A673 (cell line): ENCODE data around the gene ADGRF4. TPM values are rescaled to one million over a fixed set of nuclear protein-coding genes. Genes with fewer than 3 reads are reported as not detected.

Experiments
- BruUV-seq: library from RNA; stranded (reverse); fragments of 400-500 nt; replicated peaks from 2 replicates; lab custom pipeline; 2021; lab: Mats Ljungman, UMichigan
- CTCF ChIA-PET: fragments of 300-600 bp; sonication (Branson Sonifier 250); formaldehyde crosslinking; loops from one replicate; lab custom pipeline; 2022; ENCODE audit warnings: antibody characterized with exemption; lab: Charles Lee
- POLR2A ChIA-PET: fragments of 300-600 bp; sonication (Branson Sonifier 250); formaldehyde crosslinking; loops from one replicate; lab custom pipeline; 2022; ENCODE audit warnings: antibody characterized with exemption; ENCODE audit not compliant: low non-redundant PET; lab: Charles Lee
- DNase-seq: peaks from one replicate; pipeline ENCODE4 v3.0.0-alpha.2; 2015; ENCODE audit warnings: low spot score
- H3K27ac ChIP-seq: fragments of 200-600 bp; sonication (generic); 2 replicates; pipeline ENCODE4 v1.5.1; 2016; ENCODE audit warnings: mixed run types, low read depth, mild to moderate bottlenecking, mixed read lengths, antibody characterized with exemption, low read length; ENCODE audit not compliant: poor library complexity, severe bottlenecking
- H3K27me3 ChIP-seq: fragments of 200-600 bp; sonication (generic); replicated peaks from 2 replicates; pipeline ENCODE4 v1.6.1; 2017; ENCODE audit warnings: mixed run types, low read depth, mild to moderate bottlenecking, mixed read lengths, antibody characterized with exemption, low read length; ENCODE audit not compliant: insufficient read depth, poor library complexity
- H3K36me3 ChIP-seq: fragments of 200-600 bp; sonication (generic); 2 replicates; pipeline ENCODE4 v1.6.1; 2016; ENCODE audit warnings: mixed run types, mild to moderate bottlenecking, mixed read lengths, antibody characterized with exemption, low read length; ENCODE audit not compliant: insufficient read depth, poor library complexity, severe bottlenecking
- H3K4me1 ChIP-seq: fragments of 200-600 bp; sonication (generic); 2 replicates; pipeline ENCODE4 v1.6.1; 2017; ENCODE audit warnings: mixed run types, mild to moderate bottlenecking, mixed read lengths, antibody characterized with exemption, low read length; ENCODE audit not compliant: insufficient read depth, poor library complexity, severe bottlenecking
- H3K4me3 ChIP-seq: fragments of 200-600 bp; sonication (generic); 2 replicates; pipeline ENCODE4 v1.5.1; 2016; ENCODE audit warnings: low read depth, mixed run types, mild to moderate bottlenecking, mixed read lengths, low read length; ENCODE audit not compliant: poor library complexity, severe bottlenecking
- H3K9me3 ChIP-seq: fragments of 200-600 bp; sonication (generic); 2 replicates; pipeline ENCODE4 v1.6.1; 2016; ENCODE audit warnings: mixed run types, low read depth, mild to moderate bottlenecking, mixed read lengths, antibody characterized with exemption, low read length; ENCODE audit not compliant: poor library complexity, severe bottlenecking
- CTCF ChIP-seq: fragments of 300-800, 200-600 bp; sonication (generic); conservative IDR thresholded peaks from 2 replicates; pipeline ENCODE4 v1.5.1; 2017; ENCODE audit warnings: low read depth, mild to moderate bottlenecking, antibody characterized with exemption, low read length, moderate library complexity, mixed read lengths
- EZH2 ChIP-seq: fragments of 200-600 bp; sonication (generic); IDR thresholded peaks from 2 replicates; pipeline ENCODE4 v1.6.1; 2017; ENCODE audit warnings: borderline replicate concordance, low read depth, mild to moderate bottlenecking, mixed read lengths, antibody characterized with exemption, low read length; ENCODE audit not compliant: poor library complexity, severe bottlenecking
- intact Hi-C: fragments of 100-400 bp; cut with micrococcal nuclease; formaldehyde crosslinking; loops from one replicate; pipeline ENCODE4 v1.10.0; 2022; ENCODE audit not compliant: unreplicated experiment
- total RNA-seq: library from RNA; stranded (reverse); gene quantifications from 2 replicates; pipeline ENCODE4 v1.2.3, GENCODE V29; 2021

The ADGRF4 gene
- total RNA-seq, 1 experiment from 2014 or later, result not detected

- H3K36me3 ChIP-seq, result no peaks in the 10 kb centered on the region
- POLR2A ChIA-PET, result no interaction called here
- CTCF ChIA-PET, result interaction anchor here (0.5 kb wide), 1 partner anchor 738 kb away, joined by 3 read pairs; no protein-coding TSS in a partner anchor
These were observed 30.6 kb downstream of the ADGRF4 start for GRCh38 chr6:47729019-47729418.

GRCh38 chr6:47729457-47729856 lies 31.1 kb downstream of the ADGRF4 start:
- Histone ChIP-seq H3K9me3 (no peaks in the 10 kb centered on the region), H3K27ac (no peak overlapping the region), H3K4me3 (no peak overlapping the region), H3K4me1 (no peaks in the 10 kb centered on the region), H3K36me3 (no peaks in the 10 kb centered on the region), H3K27me3 (no peaks in the 10 kb centered on the region)
- ChIA-PET CTCF (interaction anchor here (0.5 kb wide), 1 partner anchor 738 kb away, joined by 3 read pairs; no protein-coding TSS in a partner anchor), POLR2A (no interaction called here)
- no peak for TF ChIP-seq EZH2
- no peak for TF ChIP-seq CTCF
- no TSS peak for BruUV-seq
- DNase-seq, result no peak
- intact Hi-C loops, result no loop called here

More at GRCh38 chr6:47729019-47729418, 30.6 kb downstream of the ADGRF4 start:
- no TSS peak for BruUV-seq
- H3K4me3 ChIP-seq, result no peak overlapping the region
- no peak overlapping the region for H3K27ac ChIP-seq
- intact Hi-C loops, result no loop called here
- TF ChIP-seq EZH2, result no peak
- TF ChIP-seq CTCF, result no peak
- DNase-seq, result no peak
- H3K27me3 ChIP-seq, result no peaks in the 10 kb centered on the region
- H3K4me1 ChIP-seq, result no peaks in the 10 kb centered on the region
- no peaks in the 10 kb centered on the region for H3K9me3 ChIP-seq

- no peaks in the 10 kb centered on the region for H3K9me3 ChIP-seq
- intact Hi-C loops, result loop anchor here (2.0 kb wide), 1 partner anchor 103 kb away; no protein-coding TSS in a partner anchor
- CTCF ChIA-PET, result interaction anchor here (1.0 to 1.3 kb wide), 2 partner anchors 100 to 102 kb away, joined by 3 to 6 read pairs; no protein-coding TSS in a partner anchor
- no peaks in the 10 kb centered on the region for H3K36me3 ChIP-seq
- H3K27ac ChIP-seq, result no peak overlapping the region
- BruUV-seq, result no TSS peak
- no peak overlapping the region for H3K4me3 ChIP-seq
- POLR2A ChIA-PET, result interaction anchor here (0.6 kb wide), 1 partner anchor 97 kb away, joined by 4 read pairs; no protein-coding TSS in a partner anchor
- no peak for TF ChIP-seq EZH2
- TF ChIP-seq CTCF, result peak; percentile 61
- no peaks in the 10 kb centered on the region for H3K27me3 ChIP-seq
- DNase-seq, result peak; percentile 35
- no peaks in the 10 kb centered on the region for H3K4me1 ChIP-seq
These were observed 35.6 kb downstream of the ADGRF4 start for GRCh38 chr6:47733879-47734558.
